ENCODE data around the gene SIX2.

SIX2 gene

GRCh38 chr2:45018023-45018422, 8.8 kb upstream of the SIX2 start:
- FAIRE-seq: no peak

GRCh38 chr2:45014831-45015230, 5.6 kb upstream of the SIX2 start:
- no peak for FAIRE-seq

GRCh38 chr2:45014016-45014702, 4.9 kb upstream of the SIX2 start:
- no peak for FAIRE-seq

GRCh38 chr2:45013229-45014015, 4.2 kb upstream of the SIX2 start:
- no peak for FAIRE-seq

- no peak for FAIRE-seq
These were observed 3.5 kb upstream of the SIX2 start for GRCh38 chr2:45012733-45013132.

GRCh38 chr2:45011621-45012602, 2.7 kb upstream of the SIX2 start:
- FAIRE-seq: no peak

GRCh38 chr2:45011121-45011520, 1.9 kb upstream of the SIX2 start:
- no peak for FAIRE-seq

- FAIRE-seq: no peak
These were observed 1.4 kb upstream of the SIX2 start for GRCh38 chr2:45010702-45011012.

GRCh38 chr2:45009928-45010701, 863 bp upstream of the SIX2 start:
- no peak for FAIRE-seq

GRCh38 chr2:45008296-45009129, 739 bp downstream of the SIX2 start:
- no peak for FAIRE-seq

GRCh38 chr2:45007961-45008295, 1.3 kb downstream of the SIX2 start:
- FAIRE-seq: no peak

GRCh38 chr2:45006942-45007287, 2.3 kb downstream of the SIX2 start:
- FAIRE-seq: no peak

GRCh38 chr2:45006041-45006941, 3.0 kb downstream of the SIX2 start:
- no peak for FAIRE-seq

- FAIRE-seq: no peak
These were observed 3.8 kb downstream of the SIX2 start for GRCh38 chr2:45005261-45006002.

GRCh38 chr2:45004562-45005191, 4.6 kb downstream of the SIX2 start:
- FAIRE-seq: no peak

GRCh38 chr2:45003579-45004551, 5.4 kb downstream of the SIX2 start:
- FAIRE-seq: no peak

GRCh38 chr2:45002686-45003085, 6.6 kb downstream of the SIX2 start:
- no peak for FAIRE-seq

GRCh38 chr2:45001869-45002385, 7.3 kb downstream of the SIX2 start:
- FAIRE-seq: no peak

Measured in TTC549 (cell line).